IMR-90 (cell line): ENCODE measurements around the gene TBC1D8.

Experiments used
- FOS ChIP-seq: fragments of 150-350 bp; IDR thresholded peaks from 2 replicates; pipeline ENCODE4 v1.6.1; 2016; ENCODE audit warnings: low read depth, low read length
- MAZ ChIP-seq: IDR thresholded peaks from 2 replicates; pipeline ENCODE4 v1.6.1; 2012; ENCODE audit warnings: low read depth, mild to moderate bottlenecking, low read length, improper control_type of control experiment, moderate library complexity, borderline replicate concordance
- MXI1 ChIP-seq: IDR thresholded peaks from 2 replicates; pipeline ENCODE4 v1.6.1; 2012; ENCODE audit warnings: low read depth, mild to moderate bottlenecking, low read length, moderate library complexity, borderline replicate concordance
- POLR2A ChIP-seq: IDR thresholded peaks from 2 replicates; pipeline ENCODE4 v1.6.1; 2012; ENCODE audit warnings: mild to moderate bottlenecking, low read depth, low read length
- RCOR1 ChIP-seq: IDR thresholded peaks from 2 replicates; pipeline ENCODE4 v1.6.1; 2012; ENCODE audit warnings: mild to moderate bottlenecking, low read length, improper control_type of control experiment; ENCODE audit not compliant: insufficient replicate concordance
- SMC3 ChIP-seq: fragments of 150-350 bp; IDR thresholded peaks from 2 replicates; pipeline ENCODE4 v1.6.1; 2016; ENCODE audit warnings: low read depth, mild to moderate bottlenecking, antibody characterized with exemption, low read length, moderate library complexity
- TF ChIP-seq, protein P1 (sequence below): fragments of 150-350 bp; IDR thresholded peaks from 2 replicates; pipeline ENCODE4 v1.6.1; 2017; ENCODE audit warnings: mild to moderate bottlenecking, antibody characterized with exemption, low read length, low read depth
- TF ChIP-seq, protein P2 (sequence below): conservative IDR thresholded peaks from 2 replicates; pipeline ENCODE4 v1.5.1; 2012; ENCODE audit warnings: mild to moderate bottlenecking, low read depth, low read length, improper control_type of control experiment

DNA sequence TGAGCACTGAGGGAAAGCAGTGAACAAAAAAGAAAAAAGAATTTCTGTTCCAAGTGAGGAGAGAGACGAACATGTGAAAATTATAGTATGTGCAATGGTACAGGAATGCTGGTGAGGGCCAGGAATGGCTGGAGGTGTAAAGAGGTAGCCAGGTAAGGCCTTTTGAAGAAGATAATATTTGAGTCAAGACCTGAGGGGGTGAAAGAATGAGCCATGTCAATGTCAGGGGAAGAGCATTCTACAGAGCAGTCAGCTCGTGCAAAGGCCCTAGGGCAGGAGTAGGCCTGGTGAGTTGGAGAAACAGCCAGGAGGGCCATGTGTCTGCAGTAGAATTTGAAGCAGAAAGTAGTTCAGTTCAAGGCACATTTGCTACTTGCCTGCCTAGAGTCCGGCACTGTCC, 161.5 kb downstream of the TBC1D8 start:
- TF ChIP-seq, protein P1, sequence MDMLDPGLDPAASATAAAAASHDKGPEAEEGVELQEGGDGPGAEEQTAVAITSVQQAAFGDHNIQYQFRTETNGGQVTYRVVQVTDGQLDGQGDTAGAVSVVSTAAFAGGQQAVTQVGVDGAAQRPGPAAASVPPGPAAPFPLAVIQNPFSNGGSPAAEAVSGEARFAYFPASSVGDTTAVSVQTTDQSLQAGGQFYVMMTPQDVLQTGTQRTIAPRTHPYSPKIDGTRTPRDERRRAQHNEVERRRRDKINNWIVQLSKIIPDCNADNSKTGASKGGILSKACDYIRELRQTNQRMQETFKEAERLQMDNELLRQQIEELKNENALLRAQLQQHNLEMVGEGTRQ, result no peak
- no peak for TF ChIP-seq POLR2A
- TF ChIP-seq, protein P2, sequence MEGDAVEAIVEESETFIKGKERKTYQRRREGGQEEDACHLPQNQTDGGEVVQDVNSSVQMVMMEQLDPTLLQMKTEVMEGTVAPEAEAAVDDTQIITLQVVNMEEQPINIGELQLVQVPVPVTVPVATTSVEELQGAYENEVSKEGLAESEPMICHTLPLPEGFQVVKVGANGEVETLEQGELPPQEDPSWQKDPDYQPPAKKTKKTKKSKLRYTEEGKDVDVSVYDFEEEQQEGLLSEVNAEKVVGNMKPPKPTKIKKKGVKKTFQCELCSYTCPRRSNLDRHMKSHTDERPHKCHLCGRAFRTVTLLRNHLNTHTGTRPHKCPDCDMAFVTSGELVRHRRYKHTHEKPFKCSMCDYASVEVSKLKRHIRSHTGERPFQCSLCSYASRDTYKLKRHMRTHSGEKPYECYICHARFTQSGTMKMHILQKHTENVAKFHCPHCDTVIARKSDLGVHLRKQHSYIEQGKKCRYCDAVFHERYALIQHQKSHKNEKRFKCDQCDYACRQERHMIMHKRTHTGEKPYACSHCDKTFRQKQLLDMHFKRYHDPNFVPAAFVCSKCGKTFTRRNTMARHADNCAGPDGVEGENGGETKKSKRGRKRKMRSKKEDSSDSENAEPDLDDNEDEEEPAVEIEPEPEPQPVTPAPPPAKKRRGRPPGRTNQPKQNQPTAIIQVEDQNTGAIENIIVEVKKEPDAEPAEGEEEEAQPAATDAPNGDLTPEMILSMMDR, result no peak
- no peak for TF ChIP-seq FOS
- no peak for TF ChIP-seq SMC3
- no peak for TF ChIP-seq RCOR1
- TF ChIP-seq MAZ, result no peak
- TF ChIP-seq MXI1, result no peak
